Measurements from ENCODE around the gene KRT17.
"Not testable (repeated sequence)": the region's sequence is repeated elsewhere in the genome, so short reads cannot be mapped to it uniquely, and the experiment has no call there.

The KRT17 gene

GRCh38 chr17:41619036-41619926 lies 5.1 kb downstream of the KRT17 start:
- DNase-seq, result no peak

- DNase-seq, result no peak
Measured at GRCh38 chr17:41618341-41619035, 5.9 kb downstream of the KRT17 start.

GRCh38 chr17:41617698-41618097 lies 6.7 kb downstream of the KRT17 start:
- DNase-seq, result no peak

GRCh38 chr17:41617136-41617535 lies 7.2 kb downstream of the KRT17 start:
- no peak for DNase-seq

GRCh38 chr17:41616486-41616885 lies 7.9 kb downstream of the KRT17 start:
- not testable (repeated sequence) for DNase-seq

GRCh38 chr17:41615454-41615853 lies 8.9 kb downstream of the KRT17 start:
- DNase-seq, result no peak

GRCh38 chr17:41614767-41615166 lies 9.6 kb downstream of the KRT17 start:
- DNase-seq, result not testable (repeated sequence)

- DNase-seq, result no peak
Measured at GRCh38 chr17:41614098-41614497, 10.3 kb downstream of the KRT17 start.

GRCh38 chr17:41613277-41614082 lies 10.9 kb downstream of the KRT17 start:
- DNase-seq, result no peak

GRCh38 chr17:41612376-41613160 lies 11.8 kb downstream of the KRT17 start, which contains the start of gene KRT16:
TSS of gene KRT16 (minus strand) at chr17:41612767. CDS start at chr17:41612688, 79 bp downstream.
- DNase-seq, result not testable (repeated sequence)

GRCh38 chr17:41610965-41611640 lies 13.3 kb downstream of the KRT17 start:
- DNase-seq, result no peak

GRCh38 chr17:41610061-41610517 lies 14.3 kb downstream of the KRT17 start:
- not testable (repeated sequence) for DNase-seq

GRCh38 chr17:41606930-41607329 lies 17.4 kb downstream of the KRT17 start:
- not testable (repeated sequence) for DNase-seq

- no peak for DNase-seq
Measured at GRCh38 chr17:41602524-41602923, 21.9 kb downstream of the KRT17 start.

GRCh38 chr17:41600318-41600717 lies 24.1 kb downstream of the KRT17 start:
- no peak for DNase-seq

GRCh38 chr17:41599680-41600079 lies 24.7 kb downstream of the KRT17 start:
- DNase-seq, result no peak

- DNase-seq, result no peak
Measured at GRCh38 chr17:41595585-41595984, 28.8 kb downstream of the KRT17 start.

GRCh38 chr17:41594363-41594915 lies 29.9 kb downstream of the KRT17 start:
- DNase-seq, result no peak

GRCh38 chr17:41593306-41593981 lies 30.9 kb downstream of the KRT17 start:
- no peak for DNase-seq

- DNase-seq, result no peak
Measured at GRCh38 chr17:41592601-41593305, 31.6 kb downstream of the KRT17 start.

Data from activated CD4-positive, alpha-beta T cell treated with anti-CD3 and anti-CD28 coated beads, Interleukin-2, amount 50 U/mL, for 16 hours (primary cell).